ENCODE data around the gene ZNF554. TPM values are rescaled to one million over a fixed set of nuclear protein-coding genes. Genes with fewer than 3 reads are reported as not detected.

ZNF554 gene
- total RNA-seq, 4 donors from 2014 or later, result 2.4 to 7.0 (median 3.0) TPM

DNA sequence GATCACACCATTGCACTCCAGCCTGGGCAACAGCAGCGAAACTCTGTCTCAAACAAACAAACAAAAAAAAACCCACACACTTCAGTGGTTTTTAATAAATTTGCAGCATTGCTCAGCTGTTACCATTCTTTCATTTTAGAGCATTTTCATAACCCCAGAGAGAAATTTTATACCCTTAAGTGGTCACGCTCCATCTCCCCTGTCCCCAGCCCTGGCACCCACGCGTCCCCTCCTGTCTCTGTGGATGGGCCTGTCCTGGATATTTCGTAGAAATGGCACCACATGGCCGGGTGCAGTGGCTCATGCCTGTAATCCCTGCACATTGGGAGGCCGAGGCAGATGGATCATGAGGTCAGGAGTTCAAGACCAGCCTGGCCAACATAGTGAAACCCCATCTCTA is 26.5 kb upstream of the ZNF554 start:
- TF ChIP-seq, protein P1, sequence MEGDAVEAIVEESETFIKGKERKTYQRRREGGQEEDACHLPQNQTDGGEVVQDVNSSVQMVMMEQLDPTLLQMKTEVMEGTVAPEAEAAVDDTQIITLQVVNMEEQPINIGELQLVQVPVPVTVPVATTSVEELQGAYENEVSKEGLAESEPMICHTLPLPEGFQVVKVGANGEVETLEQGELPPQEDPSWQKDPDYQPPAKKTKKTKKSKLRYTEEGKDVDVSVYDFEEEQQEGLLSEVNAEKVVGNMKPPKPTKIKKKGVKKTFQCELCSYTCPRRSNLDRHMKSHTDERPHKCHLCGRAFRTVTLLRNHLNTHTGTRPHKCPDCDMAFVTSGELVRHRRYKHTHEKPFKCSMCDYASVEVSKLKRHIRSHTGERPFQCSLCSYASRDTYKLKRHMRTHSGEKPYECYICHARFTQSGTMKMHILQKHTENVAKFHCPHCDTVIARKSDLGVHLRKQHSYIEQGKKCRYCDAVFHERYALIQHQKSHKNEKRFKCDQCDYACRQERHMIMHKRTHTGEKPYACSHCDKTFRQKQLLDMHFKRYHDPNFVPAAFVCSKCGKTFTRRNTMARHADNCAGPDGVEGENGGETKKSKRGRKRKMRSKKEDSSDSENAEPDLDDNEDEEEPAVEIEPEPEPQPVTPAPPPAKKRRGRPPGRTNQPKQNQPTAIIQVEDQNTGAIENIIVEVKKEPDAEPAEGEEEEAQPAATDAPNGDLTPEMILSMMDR (IDR thresholded peaks at IDR 0.05; ENCODE audit: low read depth), result no peak

DNA sequence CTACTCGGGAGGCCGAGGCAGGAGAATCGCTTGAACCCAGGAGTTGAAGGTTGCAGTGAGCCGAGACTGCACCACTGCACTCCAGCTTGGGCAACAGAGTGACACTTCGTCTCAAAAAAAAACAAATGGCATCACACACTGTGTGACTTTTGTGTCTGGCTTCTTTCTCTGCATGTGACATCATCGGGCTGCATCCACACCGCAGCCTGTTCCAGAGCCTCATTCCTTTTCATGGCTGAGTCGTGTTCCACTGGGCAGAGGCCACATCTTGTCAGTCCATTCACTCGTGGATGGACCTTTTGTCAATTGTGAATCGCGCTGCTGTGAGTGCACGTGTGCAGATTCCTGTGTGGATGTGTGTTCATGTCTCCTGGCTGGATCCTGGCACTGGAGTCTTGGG is 26.1 kb upstream of the ZNF554 start:
- TF ChIP-seq, protein P1 (IDR thresholded peaks at IDR 0.05; ENCODE audit: low read depth), result no peak

DNA sequence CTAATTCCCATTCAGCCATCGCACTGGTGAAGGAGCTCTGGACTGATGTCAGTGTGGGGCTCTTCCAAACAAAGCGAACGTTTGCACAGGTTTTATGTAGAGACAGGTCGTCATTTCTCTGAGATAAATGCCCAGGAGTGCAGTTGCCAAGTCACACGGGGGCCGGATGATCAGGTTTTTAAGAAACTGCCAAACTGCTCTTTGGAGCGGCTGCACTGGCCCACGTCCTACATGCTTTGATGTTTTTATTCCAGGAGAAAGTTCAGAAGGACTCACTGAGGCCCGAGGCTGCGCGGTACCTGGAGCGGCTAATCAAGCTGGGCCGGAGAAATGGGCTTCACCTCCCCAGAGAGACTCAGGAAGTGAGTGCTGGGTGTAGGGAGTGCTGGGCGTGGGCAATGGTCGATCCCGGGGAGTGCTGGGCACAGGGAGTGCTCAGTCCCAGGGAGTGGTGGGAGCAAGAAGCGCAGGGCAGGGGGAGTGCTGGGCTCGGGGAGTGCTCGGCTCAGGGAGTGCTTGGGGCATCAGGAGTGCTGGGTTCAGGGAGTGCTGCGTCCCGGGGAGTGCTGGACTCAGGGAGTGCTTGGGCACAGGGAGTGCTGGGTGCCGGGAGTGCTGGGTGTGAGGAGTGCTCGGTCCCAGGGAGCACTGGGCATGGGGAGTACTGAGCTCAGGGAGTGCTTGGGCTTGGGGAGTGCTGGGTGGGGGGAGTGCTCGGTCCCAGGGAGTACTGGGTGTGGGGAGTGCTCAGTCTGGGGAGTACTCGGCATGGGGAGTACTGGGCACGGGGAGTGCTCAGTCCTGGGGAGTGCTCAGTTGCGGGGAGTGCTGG is 23.6 kb upstream of the ZNF554 start:
- TF ChIP-seq, protein P1 (IDR thresholded peaks at IDR 0.05; ENCODE audit: low read depth), result no peak

DNA sequence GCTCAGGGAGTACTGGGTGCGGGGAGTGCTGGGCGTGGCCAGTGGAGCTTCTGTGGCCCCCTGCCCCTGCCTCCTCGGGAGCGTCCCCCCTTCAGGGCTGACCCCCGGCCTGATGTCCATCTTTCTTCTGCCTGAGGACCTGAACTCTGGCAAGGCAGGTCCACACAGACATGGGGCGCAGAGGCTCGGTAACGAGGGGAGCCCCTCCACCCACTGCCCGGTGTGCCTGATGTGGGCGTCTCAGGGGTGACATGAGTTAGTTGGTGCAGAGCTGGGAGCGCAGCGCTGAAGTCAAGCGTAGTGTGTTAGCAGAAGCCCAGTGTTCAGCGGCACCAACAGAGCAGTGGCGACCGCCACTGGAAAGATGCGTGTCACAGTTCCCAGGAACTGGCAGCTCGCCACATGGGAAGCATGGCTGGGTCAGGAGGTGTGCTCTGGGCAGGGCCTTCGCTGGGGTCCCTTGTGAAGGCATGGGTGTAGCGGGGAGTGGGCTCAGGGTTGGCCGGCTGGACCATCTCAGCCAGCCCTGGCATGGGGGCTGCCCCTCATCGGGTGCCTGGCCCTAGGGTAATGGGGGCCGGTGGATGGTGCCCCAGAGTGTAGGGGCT is 22.9 kb upstream of the ZNF554 start:
- TF ChIP-seq, protein P1 (IDR thresholded peaks at IDR 0.05; ENCODE audit: low read depth), result no peak

DNA sequence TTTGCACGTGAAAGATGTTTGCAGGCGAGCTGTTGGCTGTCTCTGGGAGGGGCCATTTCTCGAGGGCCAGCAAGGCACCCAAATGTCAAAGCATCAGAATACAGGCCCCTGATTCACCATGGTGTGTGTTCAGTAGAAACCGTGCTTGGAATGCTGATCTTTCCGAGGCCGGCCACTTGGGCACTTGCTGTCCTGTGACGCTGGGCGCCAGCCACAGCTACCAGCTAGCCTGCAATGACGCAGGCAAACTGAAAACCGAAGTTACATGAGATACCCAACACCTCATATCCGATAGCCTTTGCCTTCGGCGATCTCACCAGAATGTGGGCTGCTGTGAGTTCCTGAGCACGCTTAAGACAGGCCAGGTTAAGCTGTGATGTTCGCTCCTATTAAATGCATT is 22.4 kb upstream of the ZNF554 start:
- TF ChIP-seq, protein P1 (IDR thresholded peaks at IDR 0.05; ENCODE audit: low read depth), result no peak

DNA sequence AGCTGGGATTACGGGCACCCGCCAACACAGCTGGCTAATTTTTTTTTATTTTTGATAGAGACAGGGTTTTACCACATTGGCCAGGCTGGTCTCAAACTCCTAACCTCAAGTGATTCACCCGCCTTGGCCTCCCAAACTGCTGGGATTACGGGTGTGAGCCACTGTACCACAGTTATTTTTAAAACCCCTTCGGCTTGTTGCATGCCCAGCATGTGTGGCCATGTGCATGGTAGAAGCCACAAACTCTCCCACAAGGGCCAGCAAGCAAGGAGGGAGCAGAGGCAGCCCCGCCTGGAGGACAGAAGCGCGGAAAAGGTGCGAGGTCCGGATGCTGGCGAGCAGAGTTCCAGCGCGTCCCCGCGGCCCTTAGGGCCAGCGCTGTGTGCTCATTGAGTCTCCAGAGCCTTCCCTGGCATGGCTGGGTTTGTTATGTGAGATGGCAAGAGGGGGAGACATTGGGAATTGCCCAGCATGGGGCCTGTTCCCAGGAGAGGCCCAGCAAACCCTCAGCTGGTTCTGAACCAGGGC is 21.4 kb upstream of the ZNF554 start:
- TF ChIP-seq, protein P1 (IDR thresholded peaks at IDR 0.05; ENCODE audit: low read depth), result no peak

DNA sequence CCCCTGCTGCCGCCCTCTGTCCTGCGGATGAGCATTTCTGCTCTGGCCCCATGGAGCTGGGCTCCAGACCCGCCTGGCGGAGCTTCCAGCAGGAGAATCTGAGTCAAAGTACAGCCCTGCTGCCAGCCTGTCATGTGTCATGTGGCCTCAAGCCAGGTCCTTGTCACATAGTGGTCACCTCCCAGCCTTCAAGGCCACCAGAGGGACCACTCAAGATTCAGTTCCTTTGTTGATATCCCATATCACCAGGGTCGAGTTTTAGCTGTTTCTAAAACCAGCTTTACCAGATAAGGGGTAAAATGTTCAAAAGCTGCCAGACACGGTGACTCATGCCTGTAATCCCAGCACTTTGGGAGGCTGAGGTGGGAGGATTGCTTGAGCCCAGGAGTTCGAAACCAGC is 20.9 kb upstream of the ZNF554 start:
- TF ChIP-seq, protein P1 (IDR thresholded peaks at IDR 0.05; ENCODE audit: low read depth), result no peak

Data from subcutaneous adipose tissue (tissue), 4 donors.